ENCODE results near the gene DNAJC18.

The DNAJC18 gene

DNA sequence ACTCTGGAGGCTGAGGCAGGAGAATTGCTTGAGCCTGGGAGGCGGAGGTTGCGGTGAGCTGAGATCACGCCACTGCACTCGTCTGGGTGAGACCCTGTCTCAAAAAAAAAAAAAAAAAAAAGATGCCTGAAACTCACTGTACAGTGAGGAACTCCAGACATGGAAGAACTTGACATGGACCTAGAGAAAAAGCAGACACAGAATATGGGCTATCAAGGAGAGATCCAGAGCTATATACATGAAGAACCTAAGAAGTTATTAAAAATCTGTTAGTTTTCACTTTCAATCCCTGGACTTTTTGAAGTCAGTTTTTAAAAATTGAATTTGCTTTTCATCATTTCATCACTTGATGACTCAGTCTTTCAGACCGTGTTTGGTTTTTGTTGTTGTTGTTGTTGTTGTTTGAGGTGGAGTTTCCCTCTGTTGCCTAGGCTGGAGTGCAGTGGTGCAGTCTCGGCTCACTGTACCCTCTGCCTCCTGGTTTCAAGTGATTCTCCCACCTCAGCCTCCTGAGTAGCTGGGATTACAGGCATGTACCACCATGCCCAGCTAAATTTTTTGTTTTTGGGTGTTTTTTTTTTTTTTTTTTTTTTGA is 77.4 kb downstream of the DNAJC18 start:
- no peak overlapping the region for H3K4me3 ChIP-seq (ENCODE audit: low read depth, low read length)
- TF ChIP-seq, protein P1, sequence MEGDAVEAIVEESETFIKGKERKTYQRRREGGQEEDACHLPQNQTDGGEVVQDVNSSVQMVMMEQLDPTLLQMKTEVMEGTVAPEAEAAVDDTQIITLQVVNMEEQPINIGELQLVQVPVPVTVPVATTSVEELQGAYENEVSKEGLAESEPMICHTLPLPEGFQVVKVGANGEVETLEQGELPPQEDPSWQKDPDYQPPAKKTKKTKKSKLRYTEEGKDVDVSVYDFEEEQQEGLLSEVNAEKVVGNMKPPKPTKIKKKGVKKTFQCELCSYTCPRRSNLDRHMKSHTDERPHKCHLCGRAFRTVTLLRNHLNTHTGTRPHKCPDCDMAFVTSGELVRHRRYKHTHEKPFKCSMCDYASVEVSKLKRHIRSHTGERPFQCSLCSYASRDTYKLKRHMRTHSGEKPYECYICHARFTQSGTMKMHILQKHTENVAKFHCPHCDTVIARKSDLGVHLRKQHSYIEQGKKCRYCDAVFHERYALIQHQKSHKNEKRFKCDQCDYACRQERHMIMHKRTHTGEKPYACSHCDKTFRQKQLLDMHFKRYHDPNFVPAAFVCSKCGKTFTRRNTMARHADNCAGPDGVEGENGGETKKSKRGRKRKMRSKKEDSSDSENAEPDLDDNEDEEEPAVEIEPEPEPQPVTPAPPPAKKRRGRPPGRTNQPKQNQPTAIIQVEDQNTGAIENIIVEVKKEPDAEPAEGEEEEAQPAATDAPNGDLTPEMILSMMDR (IDR thresholded peaks at IDR 0.05; ENCODE audit: low read depth, low read length): no peak

DNA sequence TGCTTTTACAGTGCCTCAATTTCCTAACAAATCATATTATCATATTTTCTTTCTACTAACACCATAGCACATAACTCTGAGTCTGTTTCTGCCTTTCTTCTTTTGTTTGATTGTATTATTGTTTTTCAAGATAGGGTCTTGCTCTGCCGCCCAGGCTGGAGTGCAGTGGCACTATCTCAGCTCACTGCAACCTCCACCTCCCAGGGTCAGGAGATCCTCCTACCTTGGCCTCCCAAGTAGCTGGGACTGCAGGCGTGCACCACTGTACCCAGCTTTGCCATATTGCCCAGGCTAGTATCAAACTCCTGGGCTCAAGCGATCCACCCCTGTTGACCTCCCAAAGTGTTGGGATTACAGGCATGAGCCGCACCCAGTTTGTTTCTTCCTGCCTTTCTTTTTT is 78.9 kb downstream of the DNAJC18 start:
- TF ChIP-seq, protein P1 (IDR thresholded peaks at IDR 0.05; ENCODE audit: low read depth, low read length): no peak
- H3K4me3 ChIP-seq (ENCODE audit: low read depth, low read length): no peak overlapping the region

All from WI38 (cell line).